ENCODE data around the gene EVL. TPM values are rescaled to one million over a fixed set of nuclear protein-coding genes. Genes with fewer than 3 reads are reported as not detected.

The EVL gene
- total RNA-seq, 2 experiments from 2014 or later: 1,124 to 1,144 TPM

GRCh38 chr14:100103250-100104005 is 38.2 kb downstream of the EVL start:
- ATAC-seq (ENCODE audit: low read depth) (peak; percentile 7), DNase-seq (peak; percentile 39)
- POLR2A ChIA-PET: interaction anchor here (0.6 to 10.9 kb wide), 6 partner anchors 9 to 84 kb away, joined by 3 to 198 read pairs (median 6); partner anchors contain the start of gene EVL
- no peaks in the 10 kb centered on the region for H3K27me3 Mint-ChIP-seq
- peaks cover 54% of the 10 kb centered on the region for H3K36me3 Mint-ChIP-seq
- H3K4me3 Mint-ChIP-seq: peak overlapping the region; percentile 70
- H3K4me1 Mint-ChIP-seq: peaks cover 84% of the 10 kb centered on the region
- H3K27ac Mint-ChIP-seq: peak overlapping the region; percentile 80
- no peaks in the 10 kb centered on the region for H3K9me3 Mint-ChIP-seq

- H3K36me3 Mint-ChIP-seq: peaks cover 54% of the 10 kb centered on the region
- H3K27me3 Mint-ChIP-seq: no peaks in the 10 kb centered on the region
- H3K4me3 Mint-ChIP-seq: peak overlapping the region; percentile 70
- ATAC-seq (ENCODE audit: low read depth) (no peak), DNase-seq (no peak)
- peaks cover 82% of the 10 kb centered on the region for H3K4me1 Mint-ChIP-seq
- H3K27ac Mint-ChIP-seq: peak overlapping the region; percentile 80
- no peaks in the 10 kb centered on the region for H3K9me3 Mint-ChIP-seq
- POLR2A ChIA-PET: interaction anchor here (1.1 to 10.9 kb wide), 5 partner anchors 10 to 34 kb away, joined by 4 to 198 read pairs (median 7); partner anchors contain the start of gene EVL
Measured at GRCh38 chr14:100104006-100104352, 38.8 kb downstream of the EVL start.

GRCh38 chr14:100104523-100105300 is 39.5 kb downstream of the EVL start:
- no peaks in the 10 kb centered on the region for H3K27me3 Mint-ChIP-seq
- H3K27ac Mint-ChIP-seq: peak overlapping the region; percentile 84
- peak; percentile 32 for DNase-seq
- ATAC-seq (ENCODE audit: low read depth): no peak
- H3K36me3 Mint-ChIP-seq: peaks cover 57% of the 10 kb centered on the region
- POLR2A ChIA-PET: interaction anchor here (0.6 to 10.9 kb wide), 7 partner anchors 12 to 278 kb away, joined by 4 to 198 read pairs (median 6); partner anchors contain the start of gene EVL
- peaks cover 81% of the 10 kb centered on the region for H3K4me1 Mint-ChIP-seq
- H3K9me3 Mint-ChIP-seq: no peaks in the 10 kb centered on the region
- H3K4me3 Mint-ChIP-seq: peak overlapping the region; percentile 70

GRCh38 chr14:100105357-100106169 is 40.3 kb downstream of the EVL start:
- Mint-ChIP-seq H3K4me1 (peaks cover 75% of the 10 kb centered on the region), H3K36me3 (peaks cover 51% of the 10 kb centered on the region), H3K27ac (peak overlapping the region; percentile 84), H3K9me3 (no peaks in the 10 kb centered on the region), H3K27me3 (no peaks in the 10 kb centered on the region), H3K4me3 (peak overlapping the region; percentile 42)
- POLR2A ChIA-PET: interaction anchor here (0.6 to 10.9 kb wide), 10 partner anchors 8 to 277 kb away, joined by 3 to 198 read pairs (median 5); partner anchors contain the start of gene EVL
- DNase-seq (peak; percentile 47), ATAC-seq (ENCODE audit: low read depth) (peak; percentile 44)

DNA sequence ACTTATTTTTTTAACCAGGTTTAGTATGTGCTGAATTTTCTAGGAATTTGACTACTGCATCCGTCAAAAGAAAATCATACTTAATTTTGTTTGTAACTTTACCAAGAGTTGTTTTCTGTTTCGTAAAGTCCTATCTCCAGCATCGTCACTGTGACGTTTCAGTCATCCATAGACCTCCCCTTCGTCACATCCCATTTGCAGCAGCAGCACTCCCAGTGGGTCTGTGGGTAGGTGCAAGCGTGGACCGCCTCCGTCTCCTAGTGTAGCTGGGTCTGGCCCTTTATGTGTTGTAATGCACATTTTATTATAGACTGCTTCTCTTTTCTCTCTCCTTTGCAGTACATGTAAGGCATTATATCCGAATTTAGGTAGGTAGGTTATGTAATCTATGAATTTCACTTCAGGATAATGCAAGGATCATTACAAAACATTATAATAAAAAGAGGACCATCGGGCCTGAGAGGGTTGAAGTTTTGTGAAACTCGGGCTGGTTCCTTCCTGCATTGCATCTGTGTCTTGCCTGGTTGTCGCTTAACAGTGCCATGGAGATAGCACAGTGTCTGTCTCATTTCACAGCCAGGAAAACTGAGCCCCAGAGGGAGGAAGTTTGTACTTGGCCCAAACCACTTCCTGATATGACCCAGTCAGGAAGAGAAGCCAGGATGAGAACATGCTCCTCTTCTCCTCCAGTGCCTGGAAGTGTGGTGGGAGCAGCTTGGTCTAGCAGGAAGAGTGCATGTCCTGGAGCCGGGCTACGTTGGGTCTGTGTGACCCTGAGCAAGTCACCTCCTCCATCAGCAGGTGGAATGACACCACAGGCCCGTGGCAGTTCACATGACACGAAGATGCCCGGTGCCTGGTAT is 41.3 kb downstream of the EVL start:
- Mint-ChIP-seq H3K4me3 (peak overlapping the region; percentile 42), H3K27ac (peak overlapping the region; percentile 84), H3K27me3 (no peaks in the 10 kb centered on the region), H3K9me3 (no peaks in the 10 kb centered on the region), H3K36me3 (peaks cover 49% of the 10 kb centered on the region), H3K4me1 (peaks cover 72% of the 10 kb centered on the region)
- ATAC-seq (ENCODE audit: low read depth) (peak; percentile 35), DNase-seq (peak; percentile 40)
- POLR2A ChIA-PET: interaction anchor here (0.8 to 10.9 kb wide), 9 partner anchors 9 to 135 kb away, joined by 3 to 198 read pairs (median 5); partner anchors contain the start of gene EVL

- no peaks in the 10 kb centered on the region for H3K9me3 Mint-ChIP-seq
- ATAC-seq (ENCODE audit: low read depth) (no peak), DNase-seq (peak; percentile 40)
- H3K27ac Mint-ChIP-seq: peak overlapping the region; percentile 84
- peak overlapping the region; percentile 42 for H3K4me3 Mint-ChIP-seq
- no peaks in the 10 kb centered on the region for H3K27me3 Mint-ChIP-seq
- POLR2A ChIA-PET: interaction anchor here (0.6 to 10.9 kb wide), 5 partner anchors 25 to 86 kb away, joined by 3 to 198 read pairs (median 11); partner anchors contain the start of gene EVL
- H3K36me3 Mint-ChIP-seq: peaks cover 47% of the 10 kb centered on the region
- peaks cover 68% of the 10 kb centered on the region for H3K4me1 Mint-ChIP-seq
Measured at GRCh38 chr14:100107236-100107635, 42.0 kb downstream of the EVL start.

DNA sequence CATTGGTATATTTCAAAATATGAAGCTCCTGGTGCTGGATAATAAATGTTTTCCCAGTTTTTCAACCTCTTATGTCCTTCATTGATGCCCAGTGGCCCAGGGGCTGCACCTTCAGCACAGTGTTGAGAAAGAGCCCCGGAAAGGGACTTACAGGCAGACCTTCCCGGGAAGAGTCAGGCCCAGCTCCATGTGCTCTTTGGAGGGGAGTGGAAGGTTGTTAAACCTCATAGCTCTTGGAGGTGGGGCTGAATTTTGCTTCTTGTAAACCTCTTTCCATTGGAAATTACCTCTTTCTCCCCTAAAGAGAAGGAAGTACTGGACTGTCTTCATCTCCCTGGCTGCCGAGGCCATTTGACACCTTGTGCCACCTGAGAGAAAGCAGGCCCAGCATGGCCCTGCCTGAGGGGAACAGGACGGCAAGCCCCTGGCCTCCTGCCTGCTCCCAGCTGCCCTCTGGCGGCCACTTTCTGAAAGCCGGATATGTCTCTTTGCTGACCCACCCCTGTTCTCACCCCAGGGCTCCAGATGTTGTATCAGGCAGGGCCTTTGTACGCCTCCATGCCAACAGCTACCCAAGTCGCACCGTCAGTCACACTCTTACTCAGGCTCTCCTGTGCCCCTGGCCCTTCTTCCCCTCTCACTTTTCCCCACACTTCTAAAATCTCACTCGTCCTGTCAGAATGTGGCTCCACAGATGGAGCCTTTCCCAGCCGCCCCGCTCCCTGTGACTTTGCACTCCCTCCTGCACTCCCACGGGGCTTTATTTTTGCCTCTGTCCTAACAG is 43.0 kb downstream of the EVL start:
- Mint-ChIP-seq H3K4me3 (no peak overlapping the region), H3K9me3 (no peaks in the 10 kb centered on the region), H3K27ac (peak overlapping the region; percentile 84), H3K27me3 (no peaks in the 10 kb centered on the region), H3K36me3 (peaks cover 51% of the 10 kb centered on the region), H3K4me1 (peaks cover 69% of the 10 kb centered on the region)
- DNase-seq (peak; percentile 87), ATAC-seq (ENCODE audit: low read depth) (peak; percentile 50)
- POLR2A ChIA-PET: interaction anchor here (0.6 to 10.9 kb wide), 9 partner anchors 8 to 85 kb away, joined by 3 to 198 read pairs (median 4); partner anchors contain the start of gene EVL

GRCh38 chr14:100108840-100109593 is 43.8 kb downstream of the EVL start:
- peaks cover 44% of the 10 kb centered on the region for H3K36me3 Mint-ChIP-seq
- no peak for DNase-seq
- H3K4me3 Mint-ChIP-seq: no peak overlapping the region
- H3K4me1 Mint-ChIP-seq: peaks cover 61% of the 10 kb centered on the region
- H3K27me3 Mint-ChIP-seq: no peaks in the 10 kb centered on the region
- H3K27ac Mint-ChIP-seq: peak overlapping the region; percentile 84
- POLR2A ChIA-PET: interaction anchor here (0.7 to 10.9 kb wide), 5 partner anchors 12 to 39 kb away, joined by 3 to 198 read pairs (median 11); partner anchors contain the start of gene EVL
- H3K9me3 Mint-ChIP-seq: no peaks in the 10 kb centered on the region
- no peak for ATAC-seq (ENCODE audit: low read depth)

GRCh38 chr14:100109594-100109955 is 44.4 kb downstream of the EVL start:
- peaks cover 55% of the 10 kb centered on the region for H3K4me1 Mint-ChIP-seq
- no peak overlapping the region for H3K4me3 Mint-ChIP-seq
- DNase-seq: no peak
- peak overlapping the region; percentile 66 for H3K27ac Mint-ChIP-seq
- POLR2A ChIA-PET: interaction anchor here (1.0 to 10.9 kb wide), 2 partner anchors 10 to 39 kb away, joined by 3 to 198 read pairs; partner anchors contain the start of gene EVL
- H3K36me3 Mint-ChIP-seq: peaks cover 43% of the 10 kb centered on the region
- ATAC-seq (ENCODE audit: low read depth): no peak
- H3K27me3 Mint-ChIP-seq: no peaks in the 10 kb centered on the region
- H3K9me3 Mint-ChIP-seq: no peaks in the 10 kb centered on the region

GRCh38 chr14:100110816-100111215 is 45.6 kb downstream of the EVL start:
- ATAC-seq (ENCODE audit: low read depth) (no peak), DNase-seq (no peak)
- H3K4me3 Mint-ChIP-seq: no peak overlapping the region
- POLR2A ChIA-PET: interaction anchor here (0.6 to 10.9 kb wide), 2 partner anchors 26 to 41 kb away, joined by 3 to 198 read pairs; partner anchors contain the start of gene EVL
- no peaks in the 10 kb centered on the region for H3K9me3 Mint-ChIP-seq
- H3K36me3 Mint-ChIP-seq: peaks cover 42% of the 10 kb centered on the region
- H3K27ac Mint-ChIP-seq: no peak overlapping the region
- H3K27me3 Mint-ChIP-seq: no peaks in the 10 kb centered on the region
- peaks cover 46% of the 10 kb centered on the region for H3K4me1 Mint-ChIP-seq
